ENCODE data around the gene POLR2J2.
"Not testable (repeated sequence)": the region's sequence is repeated elsewhere in the genome, so short reads cannot be mapped to it uniquely, and the experiment has no call there.

GRCh38 chr7:102666850-102667249 lies 4.6 kb downstream of the POLR2J2 start:
- TF ChIP-seq CTCF (conservative IDR thresholded peaks at IDR 0.05; ENCODE audit: low read depth, low read length); EZH2phosphoT487 (IDR thresholded peaks at IDR 0.05; ENCODE audit: borderline replicate concordance, low read length); EZH2 (IDR thresholded peaks at IDR 0.05; ENCODE audit: low read length, unreplicated experiment): not testable (repeated sequence)

Data from PC-3 (cell line).